ENCODE data around the gene GNAT1. TPM values are rescaled to one million over a fixed set of nuclear protein-coding genes. Genes with fewer than 3 reads are reported as not detected.

Gene GNAT1
- total and polyA plus RNA-seq, 2 of the 13 experiments (the other 11 are each of a cell fraction or from before 2014, with no cell fraction given), result 0.15 TPM; not detected in 1

GRCh38 chr3:50235716-50236483 lies 44.5 kb downstream of the GNAT1 start, which contains the start of gene GNAI2 (continued):
- TF ChIP-seq, protein P1, sequence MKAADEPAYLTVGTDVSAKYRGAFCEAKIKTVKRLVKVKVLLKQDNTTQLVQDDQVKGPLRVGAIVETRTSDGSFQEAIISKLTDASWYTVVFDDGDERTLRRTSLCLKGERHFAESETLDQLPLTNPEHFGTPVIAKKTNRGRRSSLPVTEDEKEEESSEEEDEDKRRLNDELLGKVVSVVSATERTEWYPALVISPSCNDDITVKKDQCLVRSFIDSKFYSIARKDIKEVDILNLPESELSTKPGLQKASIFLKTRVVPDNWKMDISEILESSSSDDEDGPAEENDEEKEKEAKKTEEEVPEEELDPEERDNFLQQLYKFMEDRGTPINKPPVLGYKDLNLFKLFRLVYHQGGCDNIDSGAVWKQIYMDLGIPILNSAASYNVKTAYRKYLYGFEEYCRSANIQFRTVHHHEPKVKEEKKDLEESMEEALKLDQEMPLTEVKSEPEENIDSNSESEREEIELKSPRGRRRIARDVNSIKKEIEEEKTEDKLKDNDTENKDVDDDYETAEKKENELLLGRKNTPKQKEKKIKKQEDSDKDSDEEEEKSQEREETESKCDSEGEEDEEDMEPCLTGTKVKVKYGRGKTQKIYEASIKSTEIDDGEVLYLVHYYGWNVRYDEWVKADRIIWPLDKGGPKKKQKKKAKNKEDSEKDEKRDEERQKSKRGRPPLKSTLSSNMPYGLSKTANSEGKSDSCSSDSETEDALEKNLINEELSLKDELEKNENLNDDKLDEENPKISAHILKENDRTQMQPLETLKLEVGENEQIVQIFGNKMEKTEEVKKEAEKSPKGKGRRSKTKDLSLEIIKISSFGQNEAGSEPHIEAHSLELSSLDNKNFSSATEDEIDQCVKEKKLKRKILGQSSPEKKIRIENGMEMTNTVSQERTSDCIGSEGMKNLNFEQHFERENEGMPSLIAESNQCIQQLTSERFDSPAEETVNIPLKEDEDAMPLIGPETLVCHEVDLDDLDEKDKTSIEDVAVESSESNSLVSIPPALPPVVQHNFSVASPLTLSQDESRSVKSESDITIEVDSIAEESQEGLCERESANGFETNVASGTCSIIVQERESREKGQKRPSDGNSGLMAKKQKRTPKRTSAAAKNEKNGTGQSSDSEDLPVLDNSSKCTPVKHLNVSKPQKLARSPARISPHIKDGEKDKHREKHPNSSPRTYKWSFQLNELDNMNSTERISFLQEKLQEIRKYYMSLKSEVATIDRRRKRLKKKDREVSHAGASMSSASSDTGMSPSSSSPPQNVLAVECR (CRISPR knock-in tag; IDR thresholded peaks at IDR 0.05; ENCODE audit: borderline replicate concordance), result peak; percentile 67; the same call in 1 of the 2 replicates
- TF ChIP-seq ZMYM3 (CRISPR knock-in tag; IDR thresholded peaks at IDR 0.05), result no peak; the same call in 1 of the 2 replicates
- no peak for TF ChIP-seq POLR2AphosphoS2 (IDR thresholded peaks at IDR 0.05; ENCODE audit: low read depth, low read length)
- TF ChIP-seq, protein P2, sequence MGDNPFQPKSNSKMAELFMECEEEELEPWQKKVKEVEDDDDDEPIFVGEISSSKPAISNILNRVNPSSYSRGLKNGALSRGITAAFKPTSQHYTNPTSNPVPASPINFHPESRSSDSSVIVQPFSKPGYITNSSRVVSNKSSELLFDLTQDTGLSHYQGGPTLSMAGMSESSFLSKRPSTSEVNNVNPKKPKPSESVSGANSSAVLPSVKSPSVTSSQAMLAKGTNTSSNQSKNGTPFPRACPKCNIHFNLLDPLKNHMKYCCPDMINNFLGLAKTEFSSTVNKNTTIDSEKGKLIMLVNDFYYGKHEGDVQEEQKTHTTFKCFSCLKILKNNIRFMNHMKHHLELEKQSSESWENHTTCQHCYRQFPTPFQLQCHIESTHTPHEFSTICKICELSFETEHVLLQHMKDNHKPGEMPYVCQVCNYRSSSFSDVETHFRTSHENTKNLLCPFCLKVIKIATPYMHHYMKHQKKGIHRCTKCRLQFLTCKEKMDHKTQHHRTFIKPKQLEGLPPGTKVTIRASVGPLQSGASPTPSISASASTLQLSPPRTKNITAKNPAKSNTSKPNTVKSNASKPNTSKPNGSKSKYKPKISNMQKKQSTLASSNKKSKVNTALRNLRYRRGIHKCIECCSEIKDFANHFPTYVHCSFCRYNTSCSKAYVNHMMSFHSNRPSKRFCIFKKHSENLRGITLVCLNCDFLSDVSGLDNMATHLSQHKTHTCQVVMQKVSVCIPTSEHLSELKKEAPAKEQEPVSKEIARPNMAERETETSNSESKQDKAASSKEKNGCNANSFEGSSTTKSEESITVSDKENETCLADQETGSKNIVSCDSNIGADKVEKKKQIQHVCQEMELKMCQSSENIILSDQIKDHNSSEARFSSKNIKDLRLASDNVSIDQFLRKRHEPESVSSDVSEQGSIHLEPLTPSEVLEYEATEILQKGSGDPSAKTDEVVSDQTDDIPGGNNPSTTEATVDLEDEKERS (CRISPR knock-in tag; IDR thresholded peaks at IDR 0.05), result no peak
- 0 out of 2 replicates have a peak, but pooled peaks have one; percentile 6 for TF ChIP-seq BHLHE40 (IDR thresholded peaks at IDR 0.05; ENCODE audit: low read length)
- TF ChIP-seq ZFAT (CRISPR knock-in tag; conservative IDR thresholded peaks at IDR 0.05), result no peak
- no peak for TF ChIP-seq ZNF30 (CRISPR knock-in tag; IDR thresholded peaks at IDR 0.05)
- peak; percentile 51 for TF ChIP-seq RAD21 (CRISPR knock-in tag; IDR thresholded peaks at IDR 0.05)
- peak; percentile 29; the same call in 1 of the 2 replicates for TF ChIP-seq ETV5 (CRISPR knock-in tag; IDR thresholded peaks at IDR 0.05; ENCODE audit: borderline replicate concordance)
- TF ChIP-seq ZNF704 (CRISPR knock-in tag; IDR thresholded peaks at IDR 0.05; ENCODE audit: borderline replicate concordance), result no peak
- 0 out of 2 replicates have a peak, but pooled peaks have one; percentile 9 for TF ChIP-seq ZNF614 (CRISPR knock-in tag; IDR thresholded peaks at IDR 0.05; ENCODE audit: borderline replicate concordance)
- peak; percentile 60; the same call in 1 of the 2 replicates for TF ChIP-seq ATF7-NPFF (CRISPR knock-in tag; IDR thresholded peaks at IDR 0.05; ENCODE audit: low read depth)
- TF ChIP-seq NFYC (CRISPR knock-in tag; IDR thresholded peaks at IDR 0.05), result peak; percentile 84
- TF ChIP-seq, protein P3, sequence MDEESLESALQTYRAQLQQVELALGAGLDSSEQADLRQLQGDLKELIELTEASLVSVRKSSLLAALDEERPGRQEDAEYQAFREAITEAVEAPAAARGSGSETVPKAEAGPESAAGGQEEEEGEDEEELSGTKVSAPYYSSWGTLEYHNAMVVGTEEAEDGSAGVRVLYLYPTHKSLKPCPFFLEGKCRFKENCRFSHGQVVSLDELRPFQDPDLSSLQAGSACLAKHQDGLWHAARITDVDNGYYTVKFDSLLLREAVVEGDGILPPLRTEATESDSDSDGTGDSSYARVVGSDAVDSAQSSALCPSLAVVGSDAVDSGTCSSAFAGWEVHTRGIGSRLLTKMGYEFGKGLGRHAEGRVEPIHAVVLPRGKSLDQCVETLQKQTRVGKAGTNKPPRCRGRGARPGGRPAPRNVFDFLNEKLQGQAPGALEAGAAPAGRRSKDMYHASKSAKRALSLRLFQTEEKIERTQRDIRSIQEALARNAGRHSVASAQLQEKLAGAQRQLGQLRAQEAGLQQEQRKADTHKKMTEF (CRISPR knock-in tag; IDR thresholded peaks at IDR 0.05), result no peak; the same call in 1 of the 2 replicates
- TF ChIP-seq MLXIP (CRISPR knock-in tag; IDR thresholded peaks at IDR 0.05; ENCODE audit: borderline replicate concordance), result no peak

All from HepG2 (cell line).